HG03460 (cell line): Measurements from ENCODE around the gene SNX8.
"Not testable (repeated sequence)": the region's sequence is repeated elsewhere in the genome, so short reads cannot be mapped to it uniquely, and the experiment has no call there.

ENCODE experiments used
- ATAC-seq: cut with Tn5 transposase; IDR thresholded peaks from one replicate; pipeline ENCODE4 v1.9.1; 2021; ENCODE audit not compliant: unreplicated experiment

The SNX8 gene

GRCh38 chr7:2330493-2330892 is 16.3 kb upstream of the SNX8 start:
- ATAC-seq, result no peak

GRCh38 chr7:2326951-2327350 is 12.7 kb upstream of the SNX8 start:
- ATAC-seq, result no peak

- ATAC-seq, result no peak
Observed at GRCh38 chr7:2325162-2325561, 10.9 kb upstream of the SNX8 start.

- ATAC-seq, result no peak
Observed at GRCh38 chr7:2321020-2321419, 6.8 kb upstream of the SNX8 start.

DNA sequence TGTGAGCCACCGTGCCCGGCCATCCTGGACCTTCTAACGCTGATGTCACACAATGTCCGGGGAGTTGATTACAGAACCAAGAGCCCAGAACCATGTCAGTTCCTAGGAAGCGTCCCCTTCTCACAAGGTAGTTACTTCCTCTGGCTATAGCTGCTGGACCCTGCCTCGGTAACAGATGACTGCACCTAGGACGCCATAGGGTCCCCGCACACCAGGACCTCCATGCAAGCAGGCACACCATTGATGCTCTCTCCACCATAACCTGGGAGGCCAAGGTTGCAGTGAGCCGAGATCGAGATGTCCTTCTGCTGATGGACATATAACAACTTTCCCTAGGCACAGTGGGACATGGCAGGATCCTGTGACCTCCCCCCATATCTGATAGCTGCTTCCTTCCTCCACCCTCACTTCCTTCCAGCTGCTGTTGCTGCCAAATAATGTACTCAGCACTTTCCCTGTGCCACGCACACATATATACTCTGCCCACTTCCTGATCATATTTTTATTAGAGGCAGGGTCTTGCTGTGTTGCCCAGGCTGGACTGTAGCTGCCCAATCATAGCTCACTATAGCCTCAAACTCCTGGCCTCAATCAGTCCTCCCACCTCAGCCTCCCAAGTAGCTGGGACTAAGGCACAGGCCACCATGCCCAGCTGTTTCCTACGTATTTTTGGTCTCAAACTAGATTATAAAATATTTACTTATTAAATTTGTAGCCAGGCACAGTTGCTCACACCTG is 3.5 kb upstream of the SNX8 start:
- no peak for ATAC-seq

DNA sequence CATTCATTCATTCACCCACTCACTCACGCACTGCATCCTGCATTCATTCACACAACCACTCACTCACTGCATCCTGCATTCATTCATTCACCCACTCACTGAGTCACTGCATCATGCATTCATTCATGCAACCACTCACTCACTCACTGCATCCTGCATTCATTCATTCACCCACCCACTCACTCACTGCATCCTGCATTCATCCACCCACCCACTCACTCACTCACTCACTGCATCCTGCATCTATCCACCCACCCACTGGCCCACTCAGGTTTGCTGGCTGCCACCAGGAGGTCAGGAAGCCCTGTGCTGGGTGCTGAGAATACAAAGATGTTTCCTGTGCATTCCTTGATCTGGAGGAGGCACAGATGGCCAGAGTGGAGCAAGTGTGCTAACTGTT is 2.3 kb upstream of the SNX8 start:
- no peak for ATAC-seq

DNA sequence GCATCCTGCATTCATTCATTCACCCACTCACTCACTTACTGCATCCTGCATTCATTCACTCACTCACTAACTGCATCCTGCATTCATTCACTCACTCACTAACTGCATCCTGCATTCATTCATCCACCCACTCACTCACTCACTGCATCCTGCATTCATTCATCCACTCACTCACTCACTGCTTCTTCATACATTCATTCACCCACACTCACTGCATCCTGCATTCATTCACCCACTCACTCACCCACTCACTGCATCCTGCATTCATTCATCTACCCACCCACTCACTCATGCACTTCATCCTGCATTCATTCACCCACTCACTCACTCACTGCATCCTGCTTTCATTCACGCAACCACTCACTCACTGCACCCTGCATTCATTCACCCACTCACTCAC is 1.5 kb upstream of the SNX8 start:
- no peak for ATAC-seq

- not testable (repeated sequence) for ATAC-seq
Observed at GRCh38 chr7:2314956-2315530, 802 bp upstream of the SNX8 start.

- ATAC-seq, result peak; percentile 15
Observed at GRCh38 chr7:2313450-2314208, 612 bp downstream of the SNX8 start.

DNA sequence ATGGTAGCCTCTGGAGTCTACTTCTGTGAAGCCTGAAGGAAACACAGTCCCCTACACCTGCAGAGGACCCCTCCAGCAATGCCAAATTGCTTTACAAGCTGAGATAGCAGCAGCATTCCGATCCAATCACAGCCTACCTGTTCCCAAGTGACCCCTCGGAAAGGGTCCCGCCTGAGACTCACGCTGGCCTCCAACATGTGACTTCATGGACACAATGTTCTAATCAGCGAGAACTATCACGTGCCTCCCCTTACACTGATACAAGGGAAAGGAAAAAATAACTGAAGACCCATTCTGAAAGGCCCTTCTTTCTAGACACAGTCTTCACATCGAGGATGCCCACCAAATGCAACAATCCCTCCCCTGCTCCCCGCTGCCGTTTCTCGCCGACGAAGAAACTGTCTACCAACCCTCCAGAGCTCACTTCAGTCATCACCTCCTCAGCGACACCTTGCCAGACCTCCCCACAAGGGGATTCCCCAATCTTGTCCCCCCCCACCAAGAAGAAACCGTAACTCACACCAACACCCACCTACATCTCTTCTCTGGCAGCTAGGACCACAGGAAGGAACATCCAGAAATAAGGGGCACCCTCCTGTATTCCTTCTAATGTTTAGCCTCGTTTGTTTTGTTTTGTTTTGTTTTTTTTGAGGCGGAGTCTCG is 1.8 kb downstream of the SNX8 start:
- ATAC-seq, result no peak

DNA sequence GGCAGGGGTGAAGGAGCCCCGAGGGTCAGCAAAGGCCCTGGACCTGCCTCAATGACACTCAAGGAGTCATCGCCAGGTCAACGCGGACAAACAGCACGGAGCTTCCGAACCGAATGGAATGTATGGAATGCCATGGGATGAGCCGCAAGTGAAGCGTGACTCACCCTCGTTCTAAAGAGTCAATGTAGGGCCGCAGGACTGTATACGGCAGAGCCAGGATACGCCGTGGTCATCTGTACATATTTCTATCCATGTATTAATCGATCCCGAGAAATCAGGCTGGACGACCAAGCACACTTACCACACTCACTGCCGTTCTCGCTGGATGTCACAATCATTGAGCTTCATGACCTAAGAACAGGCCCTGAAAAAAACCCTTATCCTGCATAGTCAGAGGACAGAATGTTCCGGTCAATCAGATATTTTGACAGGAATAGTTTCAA is 4.3 kb downstream of the SNX8 start:
- ATAC-seq, result no peak

DNA sequence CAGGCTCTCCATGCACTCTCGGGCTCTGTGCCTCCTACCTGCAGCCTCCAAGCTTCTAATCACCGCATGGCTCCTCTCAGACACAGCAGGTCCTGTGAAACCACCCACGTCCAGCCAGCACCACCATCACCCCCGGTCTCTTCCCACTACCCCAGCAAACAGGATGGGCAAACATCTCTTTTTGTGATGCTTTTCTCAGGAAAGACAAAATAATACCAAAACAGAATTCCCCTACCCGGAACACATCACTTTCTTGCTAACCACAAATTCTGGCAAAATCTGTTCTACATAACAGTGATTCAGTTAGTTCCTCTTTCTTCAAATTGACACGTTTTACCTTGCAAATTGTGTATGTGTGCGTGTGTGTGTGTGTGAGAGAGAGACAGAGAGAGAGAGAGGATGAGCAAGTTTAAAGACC is 6.5 kb downstream of the SNX8 start:
- no peak for ATAC-seq

- ATAC-seq, result no peak
Observed at GRCh38 chr7:2306688-2307087, 7.6 kb downstream of the SNX8 start.

GRCh38 chr7:2305258-2305657 is 9.0 kb downstream of the SNX8 start:
- not testable (repeated sequence) for ATAC-seq

DNA sequence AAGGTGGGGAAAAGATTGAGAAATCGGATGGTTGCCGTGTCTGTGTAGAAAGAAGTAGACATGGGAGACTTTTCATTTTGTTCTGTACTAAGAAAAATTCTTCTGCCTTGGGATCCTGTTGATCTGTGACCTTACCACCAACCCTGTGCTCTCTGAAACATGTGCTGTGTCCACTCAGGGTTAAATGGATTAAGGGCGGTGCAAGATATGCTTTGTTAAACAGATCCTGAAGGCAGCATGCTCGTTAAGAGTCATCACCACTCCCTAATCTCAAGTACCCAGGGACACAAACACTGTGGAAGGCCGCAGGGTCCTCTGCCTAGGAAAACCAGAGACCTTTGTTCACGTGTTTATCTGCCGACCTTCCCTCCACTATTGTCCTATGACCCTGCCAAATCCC is 10.7 kb downstream of the SNX8 start:
- ATAC-seq, result not testable (repeated sequence)

DNA sequence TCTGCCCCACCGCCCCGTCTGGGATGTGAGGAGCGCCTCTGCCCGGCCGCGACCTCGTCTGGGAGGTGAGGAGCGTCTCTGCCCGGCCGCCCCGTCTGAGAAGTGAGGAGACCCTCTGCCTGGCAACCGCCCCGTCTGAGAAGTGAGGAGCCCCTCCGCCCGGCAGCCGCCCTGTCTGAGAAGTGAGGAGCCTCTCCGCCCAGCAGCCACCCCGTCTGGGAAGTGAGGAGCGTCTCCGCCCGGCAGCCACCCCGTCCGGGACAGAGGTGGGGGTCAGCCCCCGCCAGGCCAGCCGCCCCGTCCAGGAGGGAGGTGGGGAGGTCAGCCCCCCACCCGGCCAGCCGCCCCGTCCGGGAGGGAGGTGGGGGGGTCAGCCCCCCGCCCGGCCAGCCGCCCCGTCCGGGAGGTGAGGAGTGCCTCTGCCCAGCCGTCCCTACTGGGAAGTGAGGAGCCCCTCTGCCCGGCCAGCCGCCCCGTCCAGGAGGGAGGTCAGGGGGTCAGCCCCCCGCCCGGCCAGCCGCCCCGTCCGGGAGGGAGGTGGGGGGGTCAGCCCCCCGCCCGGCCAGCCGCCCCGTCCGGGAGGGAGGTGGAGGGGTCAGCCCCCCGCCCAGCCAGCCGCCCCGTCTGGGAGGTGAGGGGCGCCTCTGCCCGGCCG is 11.4 kb downstream of the SNX8 start:
- ATAC-seq, result not testable (repeated sequence)

GRCh38 chr7:2301511-2301863 is 12.8 kb downstream of the SNX8 start:
- no peak for ATAC-seq

DNA sequence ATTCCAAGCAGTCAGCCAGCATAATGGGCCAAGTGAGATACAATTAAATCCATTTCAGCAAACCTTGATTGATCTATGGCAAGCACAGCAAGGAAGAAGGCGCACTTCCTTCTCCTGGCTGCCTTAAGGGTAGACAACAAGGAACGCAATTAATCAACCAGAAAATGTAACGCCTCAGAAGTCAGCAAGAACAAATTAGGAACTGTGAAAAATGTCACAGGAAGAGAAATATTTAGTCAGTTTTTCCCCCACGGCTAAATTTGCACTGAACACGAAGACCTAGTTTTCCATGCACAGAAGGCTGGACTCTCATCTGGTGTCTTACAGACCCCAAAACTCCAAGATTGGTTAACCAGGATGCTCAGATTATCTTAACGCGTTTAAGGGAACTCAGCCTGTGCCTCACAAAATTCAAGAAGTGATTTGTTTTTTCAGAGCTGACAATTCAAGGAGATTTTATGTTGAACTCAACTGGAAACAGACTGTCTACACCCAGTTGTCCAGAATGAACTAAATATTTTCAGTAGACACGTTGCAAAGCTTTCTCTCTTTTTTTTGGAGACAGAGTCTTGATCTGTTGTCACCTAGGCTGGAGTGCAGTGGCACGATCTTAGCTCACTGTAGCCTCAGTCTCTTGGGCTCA is 14.2 kb downstream of the SNX8 start:
- ATAC-seq, result no peak

DNA sequence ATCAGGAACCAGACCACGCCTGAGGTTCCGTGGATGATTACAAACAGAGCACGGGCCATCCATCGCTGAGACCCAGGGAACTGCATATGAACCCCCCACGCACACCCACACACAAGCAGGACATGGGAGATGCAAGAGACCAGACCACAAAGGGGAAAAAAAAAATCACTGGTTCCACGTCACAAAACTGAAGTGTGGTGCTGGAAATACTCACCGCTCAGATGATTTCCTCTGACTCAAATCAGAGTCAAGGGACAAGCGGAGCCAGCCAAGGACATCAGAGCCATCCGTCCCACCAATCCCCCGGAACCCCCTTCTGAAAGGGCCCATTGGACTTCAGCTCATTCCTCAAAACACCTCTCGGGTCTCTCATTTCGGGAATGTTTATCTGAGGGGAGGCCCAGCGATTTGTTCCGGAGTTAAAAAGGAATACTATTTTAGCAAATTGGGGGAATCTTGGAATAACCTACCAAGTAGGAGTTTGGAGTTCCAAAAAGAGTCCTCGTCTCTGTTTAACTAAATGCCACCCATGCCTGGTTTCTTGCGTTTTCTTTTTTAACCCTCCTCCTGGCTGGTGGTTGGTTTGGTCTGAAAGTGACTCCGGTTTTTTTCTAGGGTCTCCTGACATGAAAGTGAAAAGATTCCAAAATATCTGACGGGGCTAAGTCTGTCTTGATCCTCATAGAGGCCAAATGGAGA is 15.0 kb downstream of the SNX8 start:
- ATAC-seq, result peak; percentile 48

DNA sequence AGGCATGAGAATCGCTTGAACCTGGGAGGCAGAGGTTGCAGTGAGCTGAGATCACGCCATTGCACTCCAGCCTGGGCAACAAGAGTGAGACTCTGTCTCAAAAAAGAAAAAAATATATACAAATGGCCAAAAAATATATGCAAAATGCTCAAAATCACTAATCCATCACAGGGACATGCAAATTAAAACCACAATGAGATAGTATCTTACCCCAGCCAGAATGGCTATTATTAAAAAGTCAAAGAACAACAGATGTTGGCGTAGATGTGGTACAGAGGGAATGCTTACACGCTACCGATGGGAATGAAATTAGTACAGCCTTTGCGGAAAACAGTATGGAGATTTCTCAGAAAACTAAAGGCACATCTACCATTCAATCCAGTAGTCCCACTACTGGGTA is 17.4 kb downstream of the SNX8 start:
- no peak for ATAC-seq
